NCI-H774 (cell line): Measurements from ENCODE around the gene TEX51.

Experiments used
- DNase-seq: peaks from one replicate; lab custom pipeline; 2025; lab: John Stamatoyannopoulos, UW

TEX51 gene

GRCh38 chr2:126898636-126899035, at the start of gene TEX51:
TSS of gene TEX51 (plus strand) at chr2:126898890. CDS start at chr2:126898919, 29 bp downstream.
- no peak for DNase-seq

- no peak for DNase-seq
Observed at GRCh38 chr2:126849054-126849453, 49.6 kb upstream of the TEX51 start.

- no peak for DNase-seq
Observed at GRCh38 chr2:126849486-126849885, 49.2 kb upstream of the TEX51 start.

GRCh38 chr2:126849991-126850535, 48.6 kb upstream of the TEX51 start:
- DNase-seq, result no peak

GRCh38 chr2:126850940-126851339, 47.8 kb upstream of the TEX51 start:
- DNase-seq, result no peak

GRCh38 chr2:126851756-126852155, 46.9 kb upstream of the TEX51 start:
- DNase-seq, result no peak

- no peak for DNase-seq
Observed at GRCh38 chr2:126852361-126852760, 46.3 kb upstream of the TEX51 start.

GRCh38 chr2:126855606-126856005, 43.1 kb upstream of the TEX51 start:
- no peak for DNase-seq

- peak; percentile 16 for DNase-seq
Observed at GRCh38 chr2:126856403-126856802, 42.3 kb upstream of the TEX51 start.

GRCh38 chr2:126857502-126857901, 41.2 kb upstream of the TEX51 start:
- no peak for DNase-seq

GRCh38 chr2:126858013-126858412, 40.7 kb upstream of the TEX51 start:
- DNase-seq, result no peak

- DNase-seq, result no peak
Observed at GRCh38 chr2:126858436-126858835, 40.3 kb upstream of the TEX51 start.

GRCh38 chr2:126858991-126859390, 39.7 kb upstream of the TEX51 start:
- no peak for DNase-seq

- no peak for DNase-seq
Observed at GRCh38 chr2:126859631-126860030, 39.1 kb upstream of the TEX51 start.

GRCh38 chr2:126860385-126860784, 38.3 kb upstream of the TEX51 start:
- no peak for DNase-seq

GRCh38 chr2:126862730-126863129, 36.0 kb upstream of the TEX51 start:
- DNase-seq, result no peak

- DNase-seq, result no peak
Observed at GRCh38 chr2:126863336-126864015, 35.2 kb upstream of the TEX51 start.

GRCh38 chr2:126864861-126865260, 33.8 kb upstream of the TEX51 start:
- no peak for DNase-seq

GRCh38 chr2:126866451-126866850, 32.2 kb upstream of the TEX51 start:
- DNase-seq, result no peak

- DNase-seq, result no peak
Observed at GRCh38 chr2:126874961-126875360, 23.7 kb upstream of the TEX51 start.

- no peak for DNase-seq
Observed at GRCh38 chr2:126876631-126877030, 22.1 kb upstream of the TEX51 start.

GRCh38 chr2:126877041-126877440, 21.6 kb upstream of the TEX51 start:
- DNase-seq, result no peak

GRCh38 chr2:126877861-126878565, 20.7 kb upstream of the TEX51 start:
- no peak for DNase-seq
